GF-D8 (cell line): ENCODE results near the gene PRSS56.
"Not testable (repeated sequence)": the region's sequence is repeated elsewhere in the genome, so short reads cannot be mapped to it uniquely, and the experiment has no call there.

ENCODE experiments used
- DNase-seq: peaks from one replicate; lab custom pipeline; 2025; lab: John Stamatoyannopoulos, UW

The PRSS56 gene

GRCh38 chr2:232525791-232526371 lies 5.7 kb downstream of the PRSS56 start, which contains the start of gene CHRND:
CHRND (plus strand) TSS chr2:232526160; CDS start chr2:232526216, 56 bp downstream.
- DNase-seq = no peak

- no peak for DNase-seq
These were observed 6.3 kb downstream of the PRSS56 start for GRCh38 chr2:232526372-232526941.

- DNase-seq = no peak
These were observed 7.8 kb downstream of the PRSS56 start for GRCh38 chr2:232527905-232528470.

DNA sequence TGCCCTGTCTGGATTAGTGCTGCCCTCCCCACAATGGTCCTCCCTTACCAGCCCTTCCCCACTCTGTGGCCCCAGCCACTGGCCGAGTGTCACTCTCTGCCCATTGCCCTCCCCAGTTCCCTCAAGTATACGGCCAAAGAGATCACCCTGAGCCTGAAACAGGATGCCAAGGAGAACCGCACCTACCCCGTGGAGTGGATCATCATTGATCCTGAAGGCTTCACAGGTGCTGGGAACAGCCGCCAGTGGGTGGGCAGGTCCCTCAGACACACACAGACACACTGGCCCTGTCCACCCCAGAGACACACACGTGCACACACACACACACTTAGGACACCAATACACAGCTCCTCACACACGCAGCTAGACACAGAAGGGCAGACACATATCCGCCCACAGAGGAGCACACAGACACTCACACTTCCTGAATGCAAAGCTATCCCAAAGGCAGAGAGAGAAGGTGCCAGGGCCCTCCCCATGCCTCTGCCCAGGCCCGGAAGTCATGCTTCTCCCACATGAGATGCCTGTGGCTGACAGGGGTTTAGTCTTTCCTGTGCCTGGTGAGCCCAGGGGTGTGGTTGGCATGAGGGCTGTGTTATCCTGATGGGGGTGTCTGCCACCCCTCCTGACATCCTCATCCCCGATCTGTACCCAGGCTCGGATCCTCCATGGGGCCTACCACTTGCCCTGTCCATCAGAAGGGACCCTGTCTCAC lies 8.7 kb downstream of the PRSS56 start:
- DNase-seq = no peak

DNA sequence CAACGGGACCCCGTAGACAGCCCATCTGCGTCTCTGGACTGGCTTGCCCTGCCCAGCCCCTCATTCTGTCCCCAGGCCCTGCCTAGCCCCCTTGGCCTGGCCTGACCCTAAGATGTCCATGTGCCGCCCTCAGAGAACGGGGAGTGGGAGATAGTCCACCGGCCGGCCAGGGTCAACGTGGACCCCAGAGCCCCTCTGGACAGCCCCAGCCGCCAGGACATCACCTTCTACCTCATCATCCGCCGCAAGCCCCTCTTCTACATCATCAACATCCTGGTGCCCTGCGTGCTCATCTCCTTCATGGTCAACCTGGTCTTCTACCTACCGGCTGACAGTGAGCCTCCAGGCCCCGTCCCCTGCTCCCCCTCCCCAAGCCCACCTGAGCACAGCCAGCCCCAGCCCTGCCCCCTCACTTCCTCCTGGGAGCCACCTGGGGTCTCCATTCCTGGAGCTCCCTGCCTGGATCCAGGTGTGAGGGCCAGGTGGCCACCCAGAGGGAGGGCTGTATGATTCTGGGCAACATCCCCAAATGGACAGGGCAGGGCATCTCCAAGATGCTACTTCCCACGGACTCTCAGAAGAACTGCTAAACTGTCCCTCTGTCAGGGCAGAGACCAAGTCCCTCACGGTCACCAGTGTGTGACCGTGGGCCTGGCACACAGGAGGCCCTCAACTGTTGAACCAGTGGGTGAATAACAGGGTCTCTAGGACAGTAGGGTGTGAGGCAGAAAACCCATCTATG lies 9.8 kb downstream of the PRSS56 start:
- DNase-seq = no peak

DNA sequence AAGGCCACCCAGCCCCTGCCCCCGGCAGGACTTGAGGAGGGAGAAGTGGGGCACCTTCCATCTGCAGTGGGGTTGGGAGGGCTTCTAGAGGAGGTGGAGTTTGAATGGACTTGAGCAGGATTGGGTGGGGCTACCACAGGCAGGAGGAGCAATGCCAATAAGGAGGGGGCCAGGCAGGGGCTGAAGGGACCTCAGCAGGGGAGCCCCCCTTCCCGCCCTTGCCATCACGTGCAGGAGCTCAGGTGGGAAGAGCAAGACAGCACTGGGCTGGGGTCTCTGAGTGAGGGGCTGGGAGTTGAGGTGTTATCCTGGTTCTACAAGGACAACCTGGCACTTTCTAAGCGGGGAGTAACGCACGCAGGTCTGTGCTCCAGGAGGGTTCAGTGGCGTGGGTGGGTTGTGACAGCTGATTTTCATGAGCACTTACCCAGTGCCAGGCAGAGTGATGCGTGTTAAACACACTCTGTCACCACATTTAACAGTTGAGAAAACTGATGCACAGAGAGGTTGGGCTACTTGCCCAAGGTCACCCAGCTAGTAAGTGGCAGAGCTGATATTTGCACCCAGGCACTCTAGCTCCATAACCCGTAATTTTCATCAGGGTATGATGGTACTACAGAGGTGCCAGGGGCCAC lies 10.6 kb downstream of the PRSS56 start:
- no peak for DNase-seq

- no peak for DNase-seq
These were observed 12.2 kb downstream of the PRSS56 start for GRCh38 chr2:232532419-232532818.

- not testable (repeated sequence) for DNase-seq
These were observed 12.6 kb downstream of the PRSS56 start for GRCh38 chr2:232532821-232533220.

GRCh38 chr2:232533944-232534710 lies 13.9 kb downstream of the PRSS56 start:
- DNase-seq = no peak

GRCh38 chr2:232534940-232535651 lies 14.9 kb downstream of the PRSS56 start:
- DNase-seq = no peak

DNA sequence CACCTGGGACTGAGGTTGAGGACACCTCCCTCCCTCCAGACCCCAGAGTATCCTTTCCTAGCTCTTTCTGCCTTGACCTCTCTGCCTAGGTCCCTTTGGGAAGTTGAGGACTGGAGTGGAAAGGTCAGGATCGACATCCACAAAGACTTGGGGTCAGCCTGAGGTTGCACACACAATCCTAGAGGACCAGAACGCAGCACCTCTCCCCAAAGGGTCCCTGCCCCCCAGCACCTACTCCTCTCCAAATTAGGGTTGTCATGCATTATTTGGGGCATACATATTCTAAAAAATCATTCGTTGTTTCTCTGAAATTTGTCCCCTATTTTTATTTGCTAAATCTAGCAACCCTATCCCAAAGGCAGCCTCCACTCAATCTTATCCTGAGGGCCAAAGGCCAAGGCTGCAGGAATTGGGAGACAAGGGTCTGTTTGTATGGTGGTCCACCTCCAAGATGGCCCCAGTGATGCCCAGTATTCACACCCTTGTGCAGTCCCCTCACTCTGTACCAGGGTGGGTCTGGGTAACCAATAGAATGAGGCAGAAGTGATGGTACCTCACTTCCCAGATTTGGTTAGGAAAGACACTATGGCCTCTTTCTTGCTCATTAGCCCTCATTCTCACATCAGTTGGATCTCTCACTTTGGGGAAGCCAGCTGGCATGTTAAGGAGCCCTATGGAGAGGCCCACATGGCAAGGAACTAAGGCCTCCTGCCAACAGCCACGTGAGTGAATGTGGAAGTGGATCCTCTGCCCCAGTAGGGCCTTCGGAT lies 15.8 kb downstream of the PRSS56 start:
- DNase-seq = no peak

GRCh38 chr2:232537079-232537478 lies 16.9 kb downstream of the PRSS56 start:
- DNase-seq = no peak

DNA sequence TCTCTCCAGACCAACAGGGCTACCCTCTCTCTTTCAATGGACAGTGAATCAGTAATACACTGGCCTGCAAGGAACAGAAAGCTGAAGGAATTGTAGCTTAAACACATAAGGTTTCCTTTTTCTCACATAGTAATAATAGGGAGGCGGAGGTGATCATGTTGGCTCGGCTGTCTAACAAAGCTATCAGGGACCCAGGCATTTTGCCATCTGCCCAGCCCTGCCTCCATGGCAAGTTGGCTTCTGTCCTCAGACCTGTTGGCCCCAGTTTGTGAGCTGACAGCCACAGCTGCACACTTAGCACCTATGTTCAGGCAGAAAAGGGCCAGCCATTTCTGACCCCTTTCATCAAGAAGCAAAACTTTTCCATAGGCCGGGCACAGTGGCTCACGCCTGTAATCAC lies 17.3 kb downstream of the PRSS56 start:
- no peak for DNase-seq

GRCh38 chr2:232538671-232539070 lies 18.5 kb downstream of the PRSS56 start:
- DNase-seq = no peak

- no peak for DNase-seq
These were observed 19.4 kb downstream of the PRSS56 start, which contains the start of gene CHRNG for GRCh38 chr2:232539298-232540231. CHRNG (plus strand) TSS chr2:232539692; CDS start chr2:232539748, 56 bp downstream.

DNA sequence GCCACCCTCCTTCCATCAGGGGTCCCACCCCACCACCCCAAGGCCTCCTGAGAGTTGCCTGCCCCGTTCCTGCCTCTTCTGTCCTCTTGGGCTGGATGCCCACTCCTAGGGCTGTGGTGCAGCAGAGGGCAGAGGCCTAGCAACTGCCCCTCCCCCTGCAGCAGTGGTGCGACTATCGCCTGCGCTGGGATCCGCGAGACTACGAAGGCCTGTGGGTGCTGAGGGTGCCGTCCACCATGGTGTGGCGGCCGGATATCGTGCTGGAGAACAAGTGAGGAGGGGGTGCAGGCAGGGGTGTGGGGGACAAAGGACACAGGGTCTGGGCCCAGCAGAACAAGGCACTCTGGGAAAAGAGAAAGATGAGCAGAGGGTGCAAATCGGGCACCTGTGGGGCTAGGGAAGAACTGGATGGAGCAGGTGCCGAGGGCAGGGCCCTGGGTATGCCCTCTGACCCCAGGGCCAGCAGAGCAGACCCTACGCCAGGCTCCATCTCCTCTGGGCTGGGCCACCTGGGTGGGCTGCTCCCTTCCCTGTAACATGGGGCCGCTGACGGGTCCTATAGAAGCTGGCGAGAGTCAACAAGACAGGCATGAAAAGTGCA lies 20.4 kb downstream of the PRSS56 start:
- DNase-seq = no peak

DNA sequence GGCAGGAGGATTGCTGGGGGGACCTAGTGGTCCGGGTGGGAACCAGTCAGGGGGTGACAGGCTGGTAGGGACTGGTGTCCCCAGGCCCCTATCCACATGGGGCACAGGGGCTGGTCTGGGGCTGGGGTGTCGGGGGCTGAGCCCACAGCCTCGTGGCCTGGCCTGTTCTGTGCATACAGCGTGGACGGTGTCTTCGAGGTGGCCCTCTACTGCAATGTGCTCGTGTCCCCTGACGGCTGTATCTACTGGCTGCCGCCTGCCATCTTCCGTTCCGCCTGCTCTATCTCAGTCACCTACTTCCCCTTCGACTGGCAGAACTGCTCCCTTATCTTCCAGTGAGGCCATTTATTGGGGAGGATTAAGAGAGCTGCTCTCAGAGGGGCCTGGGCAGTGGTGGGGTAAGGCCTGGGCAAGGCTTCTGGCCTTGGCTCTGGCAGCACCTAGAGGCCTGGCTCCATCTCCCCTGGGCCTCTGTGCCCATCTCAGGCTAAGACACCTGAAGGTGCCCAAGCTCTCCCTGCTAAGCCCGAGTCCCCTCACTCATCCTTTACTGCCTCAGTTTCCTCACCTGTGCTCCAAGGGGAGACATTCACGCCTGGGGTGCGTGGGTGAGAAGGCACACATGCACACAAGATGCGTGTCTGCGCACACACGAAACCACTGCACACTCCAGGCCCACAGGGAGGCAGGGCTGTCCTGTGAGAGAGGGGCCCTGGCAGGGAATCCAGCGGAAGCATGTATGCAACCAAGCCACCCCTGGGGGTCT lies 21.2 kb downstream of the PRSS56 start:
- no peak for DNase-seq
